GM19023 (cell line): Measurements from ENCODE around the gene ANKRD27.
"Not testable (repeated sequence)": the region's sequence is repeated elsewhere in the genome, so short reads cannot be mapped to it uniquely, and the experiment has no call there.

ENCODE experiments used
- ATAC-seq: cut with Tn5 transposase; IDR thresholded peaks from one replicate; pipeline ENCODE4 v1.9.1; 2021; ENCODE audit warnings: mild to moderate bottlenecking, moderate library complexity; ENCODE audit not compliant: unreplicated experiment

Gene ANKRD27

GRCh38 chr19:32674931-32675719 lies at the start of gene ANKRD27:
ANKRD27 (minus strand) TSS chr19:32675180; CDS start chr19:32659015, 16,165 bp downstream.
- peak; percentile 98 for ATAC-seq

- no peak for ATAC-seq
These were observed 45.9 kb upstream of the ANKRD27 start for GRCh38 chr19:32720936-32721250.

GRCh38 chr19:32720216-32720935 lies 45.4 kb upstream of the ANKRD27 start:
- no peak for ATAC-seq

- ATAC-seq = no peak
These were observed 44.7 kb upstream of the ANKRD27 start, which contains the start of gene TDRD12 for GRCh38 chr19:32719611-32720059. TDRD12 (plus strand) TSS chr19:32719767; CDS start chr19:32720073, 306 bp downstream.

GRCh38 chr19:32718286-32718685 lies 43.3 kb upstream of the ANKRD27 start:
- no peak for ATAC-seq

- no peak for ATAC-seq
These were observed 42.5 kb upstream of the ANKRD27 start for GRCh38 chr19:32717496-32717895.

- ATAC-seq = not testable (repeated sequence)
These were observed 41.2 kb upstream of the ANKRD27 start for GRCh38 chr19:32716203-32716602.

- ATAC-seq = no peak
These were observed 36.8 kb upstream of the ANKRD27 start for GRCh38 chr19:32711747-32712146.

- no peak for ATAC-seq
These were observed 34.1 kb upstream of the ANKRD27 start for GRCh38 chr19:32709032-32709431.

- no peak for ATAC-seq
These were observed 33.5 kb upstream of the ANKRD27 start for GRCh38 chr19:32708457-32708856.

GRCh38 chr19:32704006-32704405 lies 29.0 kb upstream of the ANKRD27 start:
- not testable (repeated sequence) for ATAC-seq

GRCh38 chr19:32702010-32702409 lies 27.0 kb upstream of the ANKRD27 start:
- ATAC-seq = no peak

GRCh38 chr19:32700129-32700528 lies 25.1 kb upstream of the ANKRD27 start:
- not testable (repeated sequence) for ATAC-seq

GRCh38 chr19:32696771-32697170 lies 21.8 kb upstream of the ANKRD27 start:
- not testable (repeated sequence) for ATAC-seq

- ATAC-seq = not testable (repeated sequence)
These were observed 20.5 kb upstream of the ANKRD27 start for GRCh38 chr19:32695506-32695905.

GRCh38 chr19:32694851-32695250 lies 19.9 kb upstream of the ANKRD27 start:
- ATAC-seq = not testable (repeated sequence)

- not testable (repeated sequence) for ATAC-seq
These were observed 19.3 kb upstream of the ANKRD27 start for GRCh38 chr19:32694316-32694715.

GRCh38 chr19:32693151-32694108 lies 18.4 kb upstream of the ANKRD27 start:
- not testable (repeated sequence) for ATAC-seq

- no peak for ATAC-seq
These were observed 17.7 kb upstream of the ANKRD27 start for GRCh38 chr19:32692727-32693061.

- peak; percentile 68 for ATAC-seq
These were observed 17.2 kb upstream of the ANKRD27 start for GRCh38 chr19:32691952-32692726.
